Natural killer cell (primary cell): Measurements from ENCODE around the gene GRID2. TPM values are rescaled to one million over a fixed set of nuclear protein-coding genes. Genes with fewer than 3 reads are reported as not detected.

Experiments used
- ATAC-seq, 3 donors: fragments of 150-1000 bp in 2 of 3; fragments of 200-7000 bp in 1 of 3; cut with Tn5 transposase; 1 replicate in 1 of 3; 2 replicates in 2 of 3; pipeline ENCODE4 v1.10.0; 2021; ENCODE audit warnings: mild to moderate bottlenecking in 2 of 3, moderate library complexity in 2 of 3
- DNase-seq, 2 donors: peaks; one replicate each; pipeline versions ENCODE4 v3.0.0 to v3.0.0-alpha.2; 2013 to 2021; ENCODE audit warnings: mixed read lengths in 1 of 2
- H3K27ac ChIP-seq: one replicate; pipeline ENCODE4 v1.5.1; 2013; ENCODE audit warnings: mild to moderate bottlenecking, low read length
- H3K27me3 ChIP-seq: one replicate; pipeline ENCODE4 v1.6.1; 2013; ENCODE audit warnings: low read length; ENCODE audit not compliant: control insufficient read depth, insufficient read depth
- H3K36me3 ChIP-seq: one replicate; pipeline ENCODE4 v1.6.1; 2013; ENCODE audit warnings: low read length; ENCODE audit not compliant: control insufficient read depth, insufficient read depth
- H3K4me1 ChIP-seq: one replicate; pipeline ENCODE4 v1.6.1; 2013; ENCODE audit warnings: low read length; ENCODE audit not compliant: control insufficient read depth, insufficient read depth
- H3K4me3 ChIP-seq: one replicate; pipeline ENCODE4 v1.5.1; 2013; ENCODE audit warnings: low read length
- H3K9me3 ChIP-seq: one replicate; pipeline ENCODE4 v1.6.1; 2013; ENCODE audit warnings: low read length; ENCODE audit not compliant: control insufficient read depth, insufficient read depth
- H3K27ac Mint-ChIP-seq, 2 donors: one replicate each; pipeline ENCODE4 v1.8.0; 2022; ENCODE audit warnings: mild to moderate bottlenecking in 2 of 2, mixed read lengths in 2 of 2, moderate library complexity in 1 of 2
- H3K27me3 Mint-ChIP-seq, 2 donors: one replicate each; pipeline ENCODE4 v1.8.0; 2022; ENCODE audit warnings: low read depth in 2 of 2, mixed read lengths in 2 of 2
- H3K36me3 Mint-ChIP-seq: one replicate; pipeline ENCODE4 v1.8.0; 2022; ENCODE audit warnings: mixed read lengths
- H3K4me1 Mint-ChIP-seq, 2 donors: one replicate each; pipeline ENCODE4 v1.8.0; 2022; ENCODE audit warnings: mixed read lengths in 2 of 2
- H3K4me3 Mint-ChIP-seq: one replicate; pipeline ENCODE4 v1.8.0; 2022; ENCODE audit warnings: mild to moderate bottlenecking, moderate library complexity, mixed read lengths
- H3K9me3 Mint-ChIP-seq, 2 donors: one replicate each; pipeline ENCODE4 v1.8.0; 2022; ENCODE audit warnings: mixed read lengths in 2 of 2
- WGBS: methylation state at CpG from one replicate; pipeline ENCODE4 v1.1.7; 2013; ENCODE audit warnings: missing lambda C conversion rate; ENCODE audit not compliant: insufficient coverage; 5-methylcytosine and 5-hydroxymethylcytosine counted together
- intact Hi-C: fragments of 100-400 bp; cut with micrococcal nuclease; formaldehyde crosslinking; loops from one replicate; pipeline ENCODE4 v1.14.2; 2022
- total RNA-seq, 4 donors: library from RNA; stranded (reverse); fragments of 120-200 nt in 1 of 4; gene quantifications; one replicate each; pipeline versions ENCODE4 v1.2.3 to v1.2.4, GENCODE V29; 2013 to 2022
- TF ChIP-seq, protein P1 (sequence below): fragments of 200-600 bp; IDR thresholded peaks from one replicate; pipeline ENCODE4 v1.8.0; 2022; ENCODE audit warnings: antibody characterized with exemption

Gene GRID2
- total RNA-seq, 3 donors from 2014 or later (not counting 1 experiment from before 2014, with no cell fraction given), result not detected

DNA sequence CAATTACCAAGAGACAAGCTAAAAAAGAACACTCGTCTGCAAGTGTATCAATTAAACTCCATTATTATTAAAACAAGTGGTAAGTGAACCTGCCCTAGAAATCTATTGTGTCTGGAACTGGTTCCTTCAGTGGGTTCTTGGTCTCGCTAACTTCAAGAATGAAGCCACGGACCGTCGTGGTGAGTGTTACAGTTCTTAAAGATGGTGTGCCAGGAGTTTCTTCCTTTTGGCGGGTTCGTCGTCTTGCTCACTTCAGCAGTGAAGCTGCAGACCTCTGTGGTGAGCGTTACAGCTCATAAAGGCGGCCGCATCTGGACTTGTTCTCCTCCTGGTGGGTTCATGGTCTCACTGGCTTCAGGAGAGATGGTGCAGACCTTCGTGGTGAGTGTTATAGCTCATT lies 231.8 kb downstream of the GRID2 start:
- no peak overlapping the region for H3K4me3 ChIP-seq
- no peaks in the 10 kb centered on the region for H3K4me1 ChIP-seq
- no peaks in the 10 kb centered on the region for H3K36me3 Mint-ChIP-seq
- no peak overlapping the region for H3K4me3 Mint-ChIP-seq
- no peaks in the 10 kb centered on the region for H3K27me3 ChIP-seq
- peaks cover 3% of the 10 kb centered on the region for H3K9me3 ChIP-seq
- peaks cover 8 to 9% of the 10 kb centered on the region in 2 donors for H3K9me3 Mint-ChIP-seq
- ATAC-seq (no peak), DNase-seq (no peak)
- H3K27ac ChIP-seq, result no peak overlapping the region
- H3K36me3 ChIP-seq, result no peaks in the 10 kb centered on the region
- TF ChIP-seq, protein P1, sequence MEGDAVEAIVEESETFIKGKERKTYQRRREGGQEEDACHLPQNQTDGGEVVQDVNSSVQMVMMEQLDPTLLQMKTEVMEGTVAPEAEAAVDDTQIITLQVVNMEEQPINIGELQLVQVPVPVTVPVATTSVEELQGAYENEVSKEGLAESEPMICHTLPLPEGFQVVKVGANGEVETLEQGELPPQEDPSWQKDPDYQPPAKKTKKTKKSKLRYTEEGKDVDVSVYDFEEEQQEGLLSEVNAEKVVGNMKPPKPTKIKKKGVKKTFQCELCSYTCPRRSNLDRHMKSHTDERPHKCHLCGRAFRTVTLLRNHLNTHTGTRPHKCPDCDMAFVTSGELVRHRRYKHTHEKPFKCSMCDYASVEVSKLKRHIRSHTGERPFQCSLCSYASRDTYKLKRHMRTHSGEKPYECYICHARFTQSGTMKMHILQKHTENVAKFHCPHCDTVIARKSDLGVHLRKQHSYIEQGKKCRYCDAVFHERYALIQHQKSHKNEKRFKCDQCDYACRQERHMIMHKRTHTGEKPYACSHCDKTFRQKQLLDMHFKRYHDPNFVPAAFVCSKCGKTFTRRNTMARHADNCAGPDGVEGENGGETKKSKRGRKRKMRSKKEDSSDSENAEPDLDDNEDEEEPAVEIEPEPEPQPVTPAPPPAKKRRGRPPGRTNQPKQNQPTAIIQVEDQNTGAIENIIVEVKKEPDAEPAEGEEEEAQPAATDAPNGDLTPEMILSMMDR, result no peak
- no peak overlapping the region for H3K27ac Mint-ChIP-seq
- no peaks in the 10 kb centered on the region for H3K27me3 Mint-ChIP-seq
- 88% methylated on average over 12 of the region's 12 CpGs for WGBS
- no peaks in the 10 kb centered on the region for H3K4me1 Mint-ChIP-seq
- intact Hi-C loops, result no loop called here

DNA sequence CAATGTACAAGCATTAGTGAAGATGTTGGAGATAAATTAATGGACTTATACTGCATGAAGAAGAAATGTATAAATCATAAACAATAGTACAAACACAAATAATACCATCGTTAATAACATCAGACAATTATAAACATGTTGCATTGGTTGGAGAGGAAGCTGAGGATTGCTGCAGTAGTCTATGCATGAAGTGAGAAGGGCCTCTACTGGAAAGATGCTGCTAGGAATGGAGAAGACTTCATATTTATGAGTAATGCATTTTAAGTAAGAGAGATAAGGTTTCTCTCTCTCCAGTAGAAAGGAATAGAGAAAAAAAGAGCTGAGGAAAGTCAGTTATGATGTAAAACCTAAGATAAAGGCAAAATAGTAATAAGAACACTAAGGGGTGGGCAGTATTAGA lies 247.8 kb downstream of the GRID2 start:
- TF ChIP-seq, protein P1, result no peak
- Mint-ChIP-seq H3K27me3 (no peaks in the 10 kb centered on the region), H3K27ac (no peak overlapping the region), H3K36me3 (no peaks in the 10 kb centered on the region), H3K4me3 (no peak overlapping the region), H3K4me1 (no peaks in the 10 kb centered on the region), H3K9me3 (peaks cover 8 to 15% of the 10 kb centered on the region in 2 donors)
- no peaks in the 10 kb centered on the region for H3K36me3 ChIP-seq
- H3K9me3 ChIP-seq, result no peaks in the 10 kb centered on the region
- DNase-seq, result no peak
- ATAC-seq, result no peak
- no peaks in the 10 kb centered on the region for H3K4me1 ChIP-seq
- intact Hi-C loops, result no loop called here
- no peak overlapping the region for H3K27ac ChIP-seq
- WGBS, result no CpG with 5 or more reads among the region's 1 CpG
- no peak overlapping the region for H3K4me3 ChIP-seq
- no peaks in the 10 kb centered on the region for H3K27me3 ChIP-seq

DNA sequence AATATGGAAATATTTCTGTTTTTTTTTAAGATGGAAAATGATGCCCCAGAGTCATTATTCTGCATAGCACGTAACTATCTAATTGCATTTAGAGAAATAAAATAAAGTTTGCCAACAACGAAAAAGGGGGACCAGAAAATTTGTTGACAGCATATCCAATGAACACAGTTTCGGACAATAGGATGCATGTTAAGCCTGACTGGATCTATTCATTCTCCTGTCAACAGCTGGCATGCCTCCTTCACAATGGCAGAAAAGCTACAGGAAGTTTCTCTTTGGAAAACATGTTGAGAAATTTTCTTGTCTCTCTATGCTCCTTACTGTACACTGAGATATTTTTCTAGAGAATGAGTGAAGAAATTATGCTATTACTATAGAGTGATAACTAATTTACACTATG lies 262.5 kb downstream of the GRID2 start:
- intact Hi-C loops, result no loop called here
- no peak overlapping the region for H3K27ac ChIP-seq
- DNase-seq, result no peak
- 89% methylated on average over 3 of the region's 3 CpGs for WGBS
- no peaks in the 10 kb centered on the region for H3K9me3 ChIP-seq
- H3K4me3 Mint-ChIP-seq, result no peak overlapping the region
- no peaks in the 10 kb centered on the region for H3K27me3 Mint-ChIP-seq
- H3K27me3 ChIP-seq, result no peaks in the 10 kb centered on the region
- no peaks in the 10 kb centered on the region for H3K4me1 ChIP-seq
- H3K4me1 Mint-ChIP-seq, result no peaks in the 10 kb centered on the region
- peaks cover 11% of the 10 kb centered on the region for H3K36me3 Mint-ChIP-seq
- H3K27ac Mint-ChIP-seq, result no peak overlapping the region
- H3K4me3 ChIP-seq, result no peak overlapping the region
- H3K9me3 Mint-ChIP-seq, result peaks cover 13 to 27% of the 10 kb centered on the region in 2 donors
- TF ChIP-seq, protein P1, result no peak
- H3K36me3 ChIP-seq, result no peaks in the 10 kb centered on the region
- ATAC-seq, result no peak

DNA sequence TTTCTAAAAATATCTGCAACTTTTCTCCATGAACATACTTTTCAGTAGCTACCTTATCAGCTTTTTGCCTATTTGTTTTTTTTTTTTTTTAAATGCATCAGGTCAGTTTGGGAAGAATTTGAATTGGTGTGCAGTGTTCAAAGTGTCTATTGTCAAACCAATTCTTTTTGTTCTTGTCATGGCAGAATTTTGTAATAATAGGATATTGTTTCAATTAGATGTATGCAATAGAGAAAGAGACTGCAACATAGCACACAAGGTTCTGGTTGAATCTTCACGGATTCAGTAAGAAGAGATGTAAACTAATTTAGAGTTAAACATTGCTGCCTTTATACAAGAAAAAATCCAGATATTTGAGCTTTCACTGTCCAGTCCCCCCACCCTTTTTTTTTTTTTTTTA lies 277.1 kb downstream of the GRID2 start:
- ATAC-seq, result no peak
- Histone ChIP-seq H3K4me3 (no peak overlapping the region), H3K27me3 (no peaks in the 10 kb centered on the region), H3K9me3 (peaks cover 9% of the 10 kb centered on the region), H3K36me3 (no peaks in the 10 kb centered on the region), H3K27ac (no peak overlapping the region), H3K4me1 (no peaks in the 10 kb centered on the region)
- intact Hi-C loops, result no loop called here
- TF ChIP-seq, protein P1, result no peak
- DNase-seq, result no peak
- H3K4me3 Mint-ChIP-seq, result no peak overlapping the region
- H3K36me3 Mint-ChIP-seq, result no peaks in the 10 kb centered on the region
- H3K9me3 Mint-ChIP-seq, result peaks cover 7 to 15% of the 10 kb centered on the region in 2 donors
- no CpG with 5 or more reads among the region's 1 CpG for WGBS
- no peaks in the 10 kb centered on the region for H3K4me1 Mint-ChIP-seq
- H3K27me3 Mint-ChIP-seq, result no peaks in the 10 kb centered on the region
- H3K27ac Mint-ChIP-seq, result no peak overlapping the region
